C4-2B (cell line): ENCODE data around the gene KRT3.

Source experiments
- H3K27ac ChIP-seq: fragments of 450-650 bp; 2 replicates; pipeline ENCODE4 v1.5.1; 2017
- CTCF ChIP-seq: fragments of 450-650 bp; conservative IDR thresholded peaks from 2 replicates; pipeline ENCODE4 v1.5.1; 2017; ENCODE audit warnings: mild to moderate bottlenecking
- ZFX ChIP-seq: fragments of 450-650 bp; IDR thresholded peaks from 2 replicates; pipeline ENCODE4 v1.6.1; 2017

The KRT3 gene

GRCh38 chr12:52741375-52742195 lies 54.3 kb downstream of the KRT3 start:
- TF ChIP-seq CTCF (no peak), ZFX (no peak)
- no peak overlapping the region for H3K27ac ChIP-seq

- no peak for TF ChIP-seq CTCF
- TF ChIP-seq ZFX: no peak
- no peak overlapping the region for H3K27ac ChIP-seq
These were observed 55.3 kb downstream of the KRT3 start for GRCh38 chr12:52740584-52740983.

- no peak for TF ChIP-seq ZFX
- TF ChIP-seq CTCF: no peak
- no peak overlapping the region for H3K27ac ChIP-seq
These were observed 56.0 kb downstream of the KRT3 start for GRCh38 chr12:52739963-52740362.
